ENCODE results near the gene UBIAD1.
A peak's percentile ranks its signal among the peaks of the same experiment; 100 is the strongest.

The UBIAD1 gene

DNA sequence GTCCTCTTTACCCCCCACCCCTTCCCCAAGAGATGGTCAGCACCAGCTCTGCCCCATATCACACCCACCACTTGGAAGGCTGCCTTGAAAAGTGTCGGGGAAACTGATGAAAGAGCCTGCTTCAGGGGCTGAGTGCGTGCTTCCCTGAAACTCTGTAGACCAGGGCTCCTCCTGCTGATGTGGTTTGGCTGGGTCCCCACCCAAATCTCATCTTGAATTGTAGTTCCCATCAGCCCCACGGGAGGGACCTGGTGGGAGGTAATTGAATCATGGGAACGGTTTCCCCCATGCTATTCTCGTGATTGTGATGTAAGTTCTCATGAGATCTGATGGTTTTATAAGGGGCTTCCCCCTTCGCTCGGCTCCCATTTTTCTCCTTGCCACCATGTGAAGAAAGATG, 36.4 kb downstream of the UBIAD1 start:
- TF ChIP-seq, protein P1, sequence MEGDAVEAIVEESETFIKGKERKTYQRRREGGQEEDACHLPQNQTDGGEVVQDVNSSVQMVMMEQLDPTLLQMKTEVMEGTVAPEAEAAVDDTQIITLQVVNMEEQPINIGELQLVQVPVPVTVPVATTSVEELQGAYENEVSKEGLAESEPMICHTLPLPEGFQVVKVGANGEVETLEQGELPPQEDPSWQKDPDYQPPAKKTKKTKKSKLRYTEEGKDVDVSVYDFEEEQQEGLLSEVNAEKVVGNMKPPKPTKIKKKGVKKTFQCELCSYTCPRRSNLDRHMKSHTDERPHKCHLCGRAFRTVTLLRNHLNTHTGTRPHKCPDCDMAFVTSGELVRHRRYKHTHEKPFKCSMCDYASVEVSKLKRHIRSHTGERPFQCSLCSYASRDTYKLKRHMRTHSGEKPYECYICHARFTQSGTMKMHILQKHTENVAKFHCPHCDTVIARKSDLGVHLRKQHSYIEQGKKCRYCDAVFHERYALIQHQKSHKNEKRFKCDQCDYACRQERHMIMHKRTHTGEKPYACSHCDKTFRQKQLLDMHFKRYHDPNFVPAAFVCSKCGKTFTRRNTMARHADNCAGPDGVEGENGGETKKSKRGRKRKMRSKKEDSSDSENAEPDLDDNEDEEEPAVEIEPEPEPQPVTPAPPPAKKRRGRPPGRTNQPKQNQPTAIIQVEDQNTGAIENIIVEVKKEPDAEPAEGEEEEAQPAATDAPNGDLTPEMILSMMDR (conservative IDR thresholded peaks at IDR 0.05; ENCODE audit: low read length) = no peak
- no peak overlapping the region for H3K4me3 ChIP-seq (ENCODE audit: low read length)
- DNase-seq (ENCODE audit: low read depth) = no peak

DNA sequence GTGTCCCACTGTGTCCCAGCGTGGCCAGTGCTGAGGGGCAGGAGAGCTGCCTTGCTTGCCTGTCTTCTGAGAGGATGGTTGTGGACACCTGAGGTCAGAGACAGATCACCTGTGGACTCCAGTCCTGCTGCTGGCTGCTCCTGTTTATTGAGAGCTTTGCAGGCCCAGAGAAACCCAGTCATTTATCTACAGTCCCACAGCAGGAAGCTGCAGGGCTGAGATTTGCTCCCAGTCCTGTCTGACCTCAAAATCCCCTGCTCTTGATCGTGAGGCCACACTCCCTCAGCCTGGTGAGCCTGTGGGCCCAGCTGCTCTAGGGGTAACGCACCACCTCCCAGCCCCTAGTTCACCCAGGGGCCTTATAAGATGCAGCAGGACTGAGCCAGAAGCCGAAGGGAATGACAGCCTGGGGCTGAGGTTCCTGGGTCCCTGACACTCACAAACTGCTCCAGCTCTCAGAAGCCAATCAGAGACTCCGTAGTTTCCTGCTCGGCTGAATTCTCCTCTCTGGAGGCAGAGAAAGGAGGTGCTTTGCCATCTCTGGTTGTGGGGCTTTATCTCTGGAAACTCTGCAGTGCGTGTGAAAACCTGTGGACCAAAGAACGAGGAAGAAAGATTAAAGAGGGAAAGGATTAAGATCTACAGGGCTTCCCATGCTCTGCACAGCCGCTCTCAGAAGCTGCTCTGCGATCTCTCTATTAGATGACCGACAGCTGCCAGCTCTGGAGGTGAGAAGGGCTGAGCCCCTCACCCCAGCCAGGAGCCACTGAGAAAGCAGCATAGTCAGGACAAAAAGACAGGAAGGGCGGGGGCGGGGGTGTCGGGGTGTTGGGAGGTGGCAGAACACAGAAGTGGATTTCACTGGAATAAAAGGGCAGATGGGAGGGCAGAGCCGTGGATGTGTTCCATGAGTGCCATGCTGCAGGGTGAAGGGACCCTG, 39.1 kb downstream of the UBIAD1 start:
- DNase-seq (ENCODE audit: low read depth) = no peak
- H3K4me3 ChIP-seq (ENCODE audit: low read length) = no peak overlapping the region
- TF ChIP-seq, protein P1 (conservative IDR thresholded peaks at IDR 0.05; ENCODE audit: low read length) = no peak

DNA sequence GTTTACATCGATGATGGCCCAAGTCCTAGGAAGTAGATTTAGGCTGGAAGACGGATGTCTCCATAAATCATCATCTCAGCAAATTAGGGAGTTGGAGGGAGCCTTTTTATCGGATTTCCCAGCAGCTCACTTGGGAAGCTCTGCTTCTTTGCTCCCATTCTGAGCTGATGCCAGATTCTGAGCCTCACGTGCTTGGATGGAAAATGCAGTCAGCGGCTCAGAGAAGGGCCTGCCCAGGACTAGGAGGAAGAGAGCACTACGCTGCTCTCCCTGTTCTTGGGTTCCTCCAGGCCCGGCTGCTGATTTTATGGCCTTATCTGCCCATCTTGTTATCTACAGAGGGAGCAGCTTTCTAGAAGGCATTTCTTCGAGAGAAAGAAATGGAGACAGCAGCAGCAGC, 42.0 kb downstream of the UBIAD1 start:
- DNase-seq (ENCODE audit: low read depth) = no peak
- TF ChIP-seq, protein P1 (conservative IDR thresholded peaks at IDR 0.05; ENCODE audit: low read length) = no peak
- H3K4me3 ChIP-seq (ENCODE audit: low read length) = no peak overlapping the region

DNA sequence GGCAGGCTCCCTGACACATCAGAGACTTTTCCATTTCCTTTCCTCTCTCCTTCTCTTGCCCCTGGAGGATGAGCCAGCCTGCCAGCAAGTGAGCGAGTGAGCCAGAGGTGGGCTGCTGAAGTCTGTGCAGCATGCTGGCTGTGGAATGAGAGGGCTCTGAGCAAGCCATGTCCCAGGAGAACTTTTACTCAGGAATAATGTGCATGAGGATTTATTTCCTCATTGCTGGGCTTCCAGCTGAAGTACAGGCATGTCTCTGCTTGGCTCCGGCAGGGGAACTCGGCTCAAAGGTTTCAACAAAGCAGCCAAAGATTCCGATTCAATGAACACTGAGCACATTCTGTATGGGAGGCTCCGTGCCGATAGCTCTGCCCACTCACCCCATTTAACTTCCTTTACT, 43.7 kb downstream of the UBIAD1 start:
- DNase-seq (ENCODE audit: low read depth) = peak; percentile 16
- TF ChIP-seq, protein P1 (conservative IDR thresholded peaks at IDR 0.05; ENCODE audit: low read length) = no peak
- H3K4me3 ChIP-seq (ENCODE audit: low read length) = no peak overlapping the region

DNA sequence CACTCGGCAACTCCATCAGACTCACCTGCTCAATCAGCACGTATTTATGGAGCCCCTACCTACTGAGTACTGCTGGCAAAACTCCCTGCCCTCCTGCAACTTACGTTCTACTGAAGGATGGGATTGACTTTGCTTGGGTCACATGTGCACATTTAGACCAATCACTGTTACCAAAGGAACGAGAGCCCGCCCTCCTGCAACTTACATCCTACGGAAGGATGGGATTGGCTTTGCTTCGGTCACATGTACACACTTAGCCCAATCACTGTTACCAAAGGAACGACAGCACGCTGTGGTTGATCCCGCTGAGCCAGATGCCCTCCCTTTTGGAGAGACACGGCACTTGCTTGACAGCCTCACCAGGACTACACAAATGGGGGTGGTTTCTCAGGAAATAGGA, 46.0 kb downstream of the UBIAD1 start:
- no peak for DNase-seq (ENCODE audit: low read depth)
- no peak overlapping the region for H3K4me3 ChIP-seq (ENCODE audit: low read length)
- TF ChIP-seq, protein P1 (conservative IDR thresholded peaks at IDR 0.05; ENCODE audit: low read length) = no peak

DNA sequence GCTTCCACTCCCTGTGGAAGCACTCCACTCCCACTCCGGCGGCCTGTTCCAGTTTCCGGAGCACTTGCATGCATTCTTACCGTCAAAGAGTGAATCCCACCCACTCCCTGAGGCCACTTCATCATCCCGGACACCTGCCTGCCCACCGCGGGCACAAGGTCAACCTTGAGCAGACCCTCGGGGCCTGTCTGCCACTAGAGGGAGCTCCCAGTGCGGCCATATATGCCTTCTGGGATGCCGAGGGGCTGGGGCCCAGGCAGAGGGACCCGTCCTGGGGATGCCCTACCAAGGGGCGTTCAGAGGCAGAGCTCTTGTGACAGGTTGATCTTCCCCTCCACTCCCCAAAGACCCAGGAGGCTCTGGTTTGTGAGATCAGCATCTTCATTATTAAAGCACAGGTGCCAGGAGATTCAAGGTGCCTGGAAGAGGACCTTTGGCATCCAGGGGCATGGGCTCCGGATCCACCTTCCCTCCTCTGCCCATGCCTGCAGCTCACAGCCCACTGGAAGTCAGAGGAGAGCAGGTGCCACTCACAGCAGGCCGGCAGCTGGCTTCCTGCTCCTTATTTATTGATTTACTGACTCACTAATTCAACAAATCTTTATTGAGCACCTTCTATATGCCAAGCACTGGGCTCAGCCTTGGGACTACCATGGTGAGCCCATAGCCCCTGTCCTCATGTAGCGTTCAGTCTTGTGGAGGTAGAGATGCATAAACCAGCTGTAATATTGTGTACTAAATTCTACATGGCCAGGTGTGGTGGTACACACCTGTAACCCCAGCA, 47.3 kb downstream of the UBIAD1 start:
- TF ChIP-seq, protein P1 (conservative IDR thresholded peaks at IDR 0.05; ENCODE audit: low read length) = peak; percentile 44
- no peak overlapping the region for H3K4me3 ChIP-seq (ENCODE audit: low read length)
- no peak for DNase-seq (ENCODE audit: low read depth)

Data from AG10803 (cell line).